HTR-8/SVneo (cell line): Measurements from ENCODE around the gene ILKAP.

Experiments used
- DNase-seq: peaks from one replicate; pipeline ENCODE4 v3.0.0; 2011; ENCODE audit warnings: low spot score, mixed read lengths; ENCODE audit not compliant: insufficient read length
- FAIRE-seq: peaks from 2 replicates; lab custom pipeline; 2011; peaks lifted over from hg19 to GRCh38; lab: Jason Lieb, UNC

The ILKAP gene

GRCh38 chr2:238237431-238238135 is 34.1 kb upstream of the ILKAP start:
- no peak for DNase-seq
- no peak for FAIRE-seq

- DNase-seq (no peak), FAIRE-seq (no peak)
These were observed 33.1 kb upstream of the ILKAP start for GRCh38 chr2:238236571-238236970.

GRCh38 chr2:238235856-238236255 is 32.4 kb upstream of the ILKAP start:
- no peak for FAIRE-seq
- DNase-seq, result no peak

GRCh38 chr2:238235331-238235732 is 31.8 kb upstream of the ILKAP start:
- DNase-seq (no peak), FAIRE-seq (no peak)

GRCh38 chr2:238233625-238234024 is 30.1 kb upstream of the ILKAP start:
- no peak for FAIRE-seq

GRCh38 chr2:238231809-238232208 is 28.3 kb upstream of the ILKAP start:
- no peak for DNase-seq
- no peak for FAIRE-seq

More at GRCh38 chr2:238233625-238234024, 30.1 kb upstream of the ILKAP start:
- DNase-seq, result no peak

- DNase-seq (no peak), FAIRE-seq (no peak)
These were observed 27.8 kb upstream of the ILKAP start for GRCh38 chr2:238231251-238231793.

- DNase-seq (no peak), FAIRE-seq (no peak)
These were observed 27.2 kb upstream of the ILKAP start for GRCh38 chr2:238230699-238231098.

- no peak for DNase-seq
- no peak for FAIRE-seq
These were observed 25.2 kb upstream of the ILKAP start for GRCh38 chr2:238228700-238229099.

GRCh38 chr2:238227587-238228032 is 24.1 kb upstream of the ILKAP start:
- DNase-seq (no peak), FAIRE-seq (no peak)

- DNase-seq (no peak), FAIRE-seq (no peak)
These were observed 23.4 kb upstream of the ILKAP start for GRCh38 chr2:238226698-238227586.

- no peak for FAIRE-seq
- DNase-seq, result no peak
These were observed 22.6 kb upstream of the ILKAP start for GRCh38 chr2:238225911-238226697.

GRCh38 chr2:238225121-238225520 is 21.6 kb upstream of the ILKAP start:
- DNase-seq, result no peak
- no peak for FAIRE-seq

- FAIRE-seq (no peak), DNase-seq (no peak)
These were observed 21.0 kb upstream of the ILKAP start for GRCh38 chr2:238224356-238225035.

- DNase-seq, result no peak
- FAIRE-seq, result no peak
These were observed 17.5 kb upstream of the ILKAP start for GRCh38 chr2:238220892-238221521.

GRCh38 chr2:238220274-238220891 is 16.9 kb upstream of the ILKAP start:
- FAIRE-seq (no peak), DNase-seq (no peak)

GRCh38 chr2:238216651-238217184 is 13.2 kb upstream of the ILKAP start:
- FAIRE-seq, result no peak
- DNase-seq, result no peak

GRCh38 chr2:238207006-238207405 is 3.5 kb upstream of the ILKAP start:
- FAIRE-seq, result no peak

More at GRCh38 chr2:238207006-238207405, 3.5 kb upstream of the ILKAP start:
- no peak for DNase-seq
